ENCODE data around the gene TMEM240.

Gene TMEM240

GRCh38 chr1:1540090-1540817, at the start of gene TMEM240:
Gene TMEM240 (minus strand): TSS chr1:1540624. CDS start chr1:1540346, 278 bp downstream.
- peak; percentile 92 for DNase-seq (ENCODE audit: low read depth, low spot score)

- no peak for DNase-seq (ENCODE audit: low read depth, low spot score)
Measured at GRCh38 chr1:1583347-1584010, 43.1 kb upstream of the TMEM240 start.

GRCh38 chr1:1582585-1583346, 42.3 kb upstream of the TMEM240 start:
- no peak for DNase-seq (ENCODE audit: low read depth, low spot score)

GRCh38 chr1:1578371-1578940, 38.0 kb upstream of the TMEM240 start:
- DNase-seq (ENCODE audit: low read depth, low spot score), result no peak

- no peak for DNase-seq (ENCODE audit: low read depth, low spot score)
Measured at GRCh38 chr1:1577367-1578011, 37.1 kb upstream of the TMEM240 start.

- peak; percentile 98 for DNase-seq (ENCODE audit: low read depth, low spot score)
Measured at GRCh38 chr1:1574721-1575537, 34.5 kb upstream of the TMEM240 start, which contains the start of gene SSU72. Gene SSU72 (minus strand): TSS chr1:1574863. CDS start chr1:1574557, 306 bp downstream.

- peak; percentile 72 for DNase-seq (ENCODE audit: low read depth, low spot score)
Measured at GRCh38 chr1:1573843-1574720, 33.7 kb upstream of the TMEM240 start.

- DNase-seq (ENCODE audit: low read depth, low spot score), result peak; percentile 35
Measured at GRCh38 chr1:1569341-1569740, 28.9 kb upstream of the TMEM240 start.

GRCh38 chr1:1567891-1568291, 27.5 kb upstream of the TMEM240 start:
- no peak for DNase-seq (ENCODE audit: low read depth, low spot score)

GRCh38 chr1:1567152-1567875, 26.9 kb upstream of the TMEM240 start:
- no peak for DNase-seq (ENCODE audit: low read depth, low spot score)

- no peak for DNase-seq (ENCODE audit: low read depth, low spot score)
Measured at GRCh38 chr1:1565340-1565739, 24.9 kb upstream of the TMEM240 start.

GRCh38 chr1:1564268-1564667, 23.8 kb upstream of the TMEM240 start:
- no peak for DNase-seq (ENCODE audit: low read depth, low spot score)

GRCh38 chr1:1563688-1564087, 23.3 kb upstream of the TMEM240 start:
- no peak for DNase-seq (ENCODE audit: low read depth, low spot score)

- no peak for DNase-seq (ENCODE audit: low read depth, low spot score)
Measured at GRCh38 chr1:1562556-1563195, 22.3 kb upstream of the TMEM240 start.

- DNase-seq (ENCODE audit: low read depth, low spot score), result no peak
Measured at GRCh38 chr1:1561801-1562470, 21.5 kb upstream of the TMEM240 start.

GRCh38 chr1:1560178-1560577, 19.8 kb upstream of the TMEM240 start:
- no peak for DNase-seq (ENCODE audit: low read depth, low spot score)

GRCh38 chr1:1559066-1559465, 18.6 kb upstream of the TMEM240 start:
- DNase-seq (ENCODE audit: low read depth, low spot score), result no peak

GRCh38 chr1:1558591-1558990, 18.2 kb upstream of the TMEM240 start:
- DNase-seq (ENCODE audit: low read depth, low spot score), result no peak

Measured in astrocyte of the hippocampus (primary cell).